PC-3 (cell line): ENCODE measurements around the gene JAML.

Source experiments
- CTCF ChIP-seq: fragments of 300-600 bp; sonication (generic); conservative IDR thresholded peaks from 2 replicates; pipeline ENCODE4 v1.5.1; 2017; ENCODE audit warnings: antibody characterized with exemption, low read depth, mild to moderate bottlenecking, low read length
- EZH2 ChIP-seq: fragments of 300-600 bp; sonication (generic); IDR thresholded peaks from one replicate; pipeline ENCODE4 v1.6.1; 2017; ENCODE audit warnings: antibody characterized with exemption, mild to moderate bottlenecking, low read length; ENCODE audit not compliant: unreplicated experiment
- EZH2phosphoT487 ChIP-seq: fragments of 300-600 bp; sonication (generic); IDR thresholded peaks from 2 replicates; pipeline ENCODE4 v1.6.1; 2018; ENCODE audit warnings: mild to moderate bottlenecking, antibody characterized with exemption, low read length, borderline replicate concordance

- TF ChIP-seq EZH2 (no peak), CTCF (no peak), EZH2phosphoT487 (no peak)
Measured at GRCh38 chr11:118211006-118211405, 13.8 kb downstream of the JAML start.
